PC-9 (cell line): ENCODE results near the gene SCYGR3. TPM values are rescaled to one million over a fixed set of nuclear protein-coding genes. Genes with fewer than 3 reads are reported as not detected.

Experiments used
- BruUV-seq: library from RNA; stranded (reverse); fragments of 400-500 nt; replicated peaks from 2 replicates; lab custom pipeline; 2021; lab: Mats Ljungman, UMichigan
- CTCF ChIA-PET: fragments of 300-600 bp; sonication (Branson Sonifier 250); formaldehyde crosslinking; loops from one replicate; lab custom pipeline; 2022; ENCODE audit warnings: antibody characterized with exemption; lab: Charles Lee
- POLR2A ChIA-PET: fragments of 300-600 bp; sonication (Branson Sonifier 250); formaldehyde crosslinking; loops from one replicate; lab custom pipeline; 2022; ENCODE audit warnings: antibody characterized with exemption; ENCODE audit not compliant: unreplicated experiment; lab: Charles Lee
- DNase-seq, 2 experiments: peaks; one replicate each; pipeline versions ENCODE4 v3.0.0 to v3.0.0-alpha.2; 2015 to 2022; ENCODE audit warnings: mixed read lengths in 1 of 2
- H2AFZ ChIP-seq: fragments of 200-600 bp; sonication (generic); 2 replicates; pipeline ENCODE4 v1.8.1; 2017; ENCODE audit warnings: antibody characterized with exemption
- H3F3A ChIP-seq: fragments of 200-600 bp; sonication (generic); 2 replicates; pipeline ENCODE4 v1.8.1; 2017; ENCODE audit warnings: antibody characterized with exemption, mild to moderate bottlenecking, low read depth; ENCODE audit not compliant: insufficient read depth
- H3K27ac ChIP-seq: fragments of 200-600 bp; sonication (generic); 2 replicates; pipeline ENCODE4 v1.6.1; 2016; ENCODE audit warnings: mixed run types
- H3K27me3 ChIP-seq: fragments of 200-600 bp; sonication (generic); 2 replicates; pipeline ENCODE4 v1.6.1; 2016; ENCODE audit warnings: low read depth, mixed run types; ENCODE audit not compliant: insufficient read depth
- H3K36me3 ChIP-seq: fragments of 200-600 bp; sonication (generic); 2 replicates; pipeline ENCODE4 v1.6.1; 2016; ENCODE audit warnings: low read depth, mixed run types
- H3K4me1 ChIP-seq: fragments of 200-600 bp; sonication (generic); replicated peaks from 2 replicates; pipeline ENCODE4 v1.6.1; 2016; ENCODE audit warnings: mixed run types; ENCODE audit not compliant: insufficient read depth
- H3K4me2 ChIP-seq: fragments of 200-600 bp; sonication (generic); 2 replicates; pipeline ENCODE4 v1.6.1; 2017; ENCODE audit warnings: mixed run types
- H3K4me3 ChIP-seq: fragments of 200-600 bp; sonication (generic); 2 replicates; pipeline ENCODE4 v1.6.1; 2016; ENCODE audit warnings: mixed run types
- H3K79me2 ChIP-seq: fragments of 200-600 bp; sonication (generic); 2 replicates; pipeline ENCODE4 v1.6.1; 2017; ENCODE audit warnings: low read depth, mixed run types
- H3K9me2 ChIP-seq: fragments of 200-600 bp; sonication (generic); 2 replicates; pipeline ENCODE4 v1.8.1; 2017; ENCODE audit warnings: mild to moderate bottlenecking; ENCODE audit not compliant: insufficient read depth
- H3K9me3 ChIP-seq: fragments of 200-600 bp; sonication (generic); 2 replicates; pipeline ENCODE4 v1.8.1; 2016; ENCODE audit warnings: low read depth; ENCODE audit not compliant: insufficient read depth
- H4K20me1 ChIP-seq: fragments of 200-600 bp; sonication (generic); 2 replicates; pipeline ENCODE4 v1.8.1; 2017; ENCODE audit not compliant: insufficient read depth
- EZH2 ChIP-seq: fragments of 200-600 bp; sonication (generic); IDR thresholded peaks from 2 replicates; pipeline ENCODE4 v1.8.0; 2017; ENCODE audit warnings: antibody characterized with exemption, low read depth
- intact Hi-C: fragments of 100-400 bp; cut with micrococcal nuclease; formaldehyde crosslinking; loops from one replicate; pipeline ENCODE4 v1.10.0; 2022; ENCODE audit not compliant: unreplicated experiment
- total RNA-seq: library from RNA; stranded (reverse); gene quantifications from 2 replicates; pipeline ENCODE4 v1.2.3, GENCODE V29; 2021
- TF ChIP-seq, protein P1 (sequence below): fragments of 200-600 bp; sonication (generic); conservative IDR thresholded peaks from 2 replicates; pipeline ENCODE4 v1.6.1; 2017; ENCODE audit warnings: mixed run types, antibody characterized with exemption, mild to moderate bottlenecking, moderate library complexity

SCYGR3 gene
- total RNA-seq, 1 experiment from 2014 or later, result not detected

DNA sequence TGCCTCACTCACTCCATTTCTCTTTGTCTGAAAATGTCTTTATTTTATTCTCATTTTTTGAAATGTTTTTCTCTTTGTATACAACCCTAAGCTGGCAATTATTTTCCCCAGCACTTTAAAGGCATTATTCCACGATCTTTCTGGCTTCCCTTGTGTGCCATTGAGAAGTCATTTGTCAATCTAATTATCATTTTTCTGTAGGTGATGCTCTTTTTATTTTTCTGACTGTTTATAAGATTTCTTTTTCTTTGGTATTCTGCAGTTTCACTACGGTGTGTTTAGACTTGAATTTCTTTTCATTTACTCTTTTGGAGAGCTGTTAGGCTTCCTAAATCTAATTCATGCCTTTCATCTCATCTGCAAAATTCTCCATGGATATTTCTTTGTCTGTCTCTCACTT, 10.8 kb upstream of the SCYGR3 start:
- Histone ChIP-seq H3K27ac (no peak overlapping the region), H3K4me3 (no peak overlapping the region), H4K20me1 (no peaks in the 10 kb centered on the region), H3K27me3 (no peaks in the 10 kb centered on the region), H3F3A (no peaks in the 10 kb centered on the region), H3K36me3 (no peaks in the 10 kb centered on the region), H3K4me1 (peaks cover 8% of the 10 kb centered on the region), H3K79me2 (no peaks in the 10 kb centered on the region), H3K4me2 (no peak overlapping the region), H2AFZ (no peak overlapping the region), H3K9me2 (no peaks in the 10 kb centered on the region), H3K9me3 (no peaks in the 10 kb centered on the region; the same call in none of the 2 replicates)
- DNase-seq, result no peak
- BruUV-seq, result no TSS peak
- TF ChIP-seq EZH2, result no peak
- TF ChIP-seq, protein P1, sequence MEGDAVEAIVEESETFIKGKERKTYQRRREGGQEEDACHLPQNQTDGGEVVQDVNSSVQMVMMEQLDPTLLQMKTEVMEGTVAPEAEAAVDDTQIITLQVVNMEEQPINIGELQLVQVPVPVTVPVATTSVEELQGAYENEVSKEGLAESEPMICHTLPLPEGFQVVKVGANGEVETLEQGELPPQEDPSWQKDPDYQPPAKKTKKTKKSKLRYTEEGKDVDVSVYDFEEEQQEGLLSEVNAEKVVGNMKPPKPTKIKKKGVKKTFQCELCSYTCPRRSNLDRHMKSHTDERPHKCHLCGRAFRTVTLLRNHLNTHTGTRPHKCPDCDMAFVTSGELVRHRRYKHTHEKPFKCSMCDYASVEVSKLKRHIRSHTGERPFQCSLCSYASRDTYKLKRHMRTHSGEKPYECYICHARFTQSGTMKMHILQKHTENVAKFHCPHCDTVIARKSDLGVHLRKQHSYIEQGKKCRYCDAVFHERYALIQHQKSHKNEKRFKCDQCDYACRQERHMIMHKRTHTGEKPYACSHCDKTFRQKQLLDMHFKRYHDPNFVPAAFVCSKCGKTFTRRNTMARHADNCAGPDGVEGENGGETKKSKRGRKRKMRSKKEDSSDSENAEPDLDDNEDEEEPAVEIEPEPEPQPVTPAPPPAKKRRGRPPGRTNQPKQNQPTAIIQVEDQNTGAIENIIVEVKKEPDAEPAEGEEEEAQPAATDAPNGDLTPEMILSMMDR, result no peak
- ChIA-PET POLR2A (no interaction called here), CTCF (no interaction called here)
- intact Hi-C loops, result no loop called here

DNA sequence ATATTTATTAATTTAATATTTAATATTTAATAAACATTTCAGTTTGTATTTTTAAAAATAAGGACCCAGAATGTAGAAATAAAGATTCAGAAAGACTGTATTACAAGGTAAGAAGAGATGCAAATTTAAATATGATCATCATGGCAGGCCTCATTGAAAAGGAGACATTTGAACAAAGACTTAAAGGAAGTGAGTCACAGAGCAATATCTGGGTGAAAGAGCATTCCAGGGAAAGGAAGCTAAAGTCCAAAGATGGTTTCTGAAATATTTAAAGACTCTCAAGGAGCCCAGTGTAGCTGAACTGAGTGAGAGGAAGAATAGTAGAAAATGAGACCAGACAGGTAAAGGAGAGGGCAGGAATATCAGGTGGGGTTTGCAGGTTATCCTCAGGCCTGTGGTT, 8.6 kb upstream of the SCYGR3 start:
- H3K4me2 ChIP-seq, result peak overlapping the region; percentile 31; the same call in 1 of the 2 replicates
- ChIA-PET POLR2A (no interaction called here), CTCF (no interaction called here)
- TF ChIP-seq, protein P1, result no peak
- TF ChIP-seq EZH2, result no peak
- peak overlapping the region; percentile 76 for H2AFZ ChIP-seq
- H3K27me3 ChIP-seq, result no peaks in the 10 kb centered on the region
- no peak overlapping the region for H3K4me3 ChIP-seq
- BruUV-seq, result no TSS peak
- intact Hi-C loops, result no loop called here
- no peaks in the 10 kb centered on the region for H3K36me3 ChIP-seq
- H3F3A ChIP-seq, result no peaks in the 10 kb centered on the region
- H3K27ac ChIP-seq, result 0 out of 2 replicates have a peak overlapping the region, but pooled peaks have one; percentile 0
- H4K20me1 ChIP-seq, result no peaks in the 10 kb centered on the region
- no peak for DNase-seq
- no peaks in the 10 kb centered on the region for H3K79me2 ChIP-seq
- H3K9me3 ChIP-seq, result no peaks in the 10 kb centered on the region; the same call in none of the 2 replicates
- peaks cover 8% of the 10 kb centered on the region for H3K4me1 ChIP-seq
- no peaks in the 10 kb centered on the region for H3K9me2 ChIP-seq

DNA sequence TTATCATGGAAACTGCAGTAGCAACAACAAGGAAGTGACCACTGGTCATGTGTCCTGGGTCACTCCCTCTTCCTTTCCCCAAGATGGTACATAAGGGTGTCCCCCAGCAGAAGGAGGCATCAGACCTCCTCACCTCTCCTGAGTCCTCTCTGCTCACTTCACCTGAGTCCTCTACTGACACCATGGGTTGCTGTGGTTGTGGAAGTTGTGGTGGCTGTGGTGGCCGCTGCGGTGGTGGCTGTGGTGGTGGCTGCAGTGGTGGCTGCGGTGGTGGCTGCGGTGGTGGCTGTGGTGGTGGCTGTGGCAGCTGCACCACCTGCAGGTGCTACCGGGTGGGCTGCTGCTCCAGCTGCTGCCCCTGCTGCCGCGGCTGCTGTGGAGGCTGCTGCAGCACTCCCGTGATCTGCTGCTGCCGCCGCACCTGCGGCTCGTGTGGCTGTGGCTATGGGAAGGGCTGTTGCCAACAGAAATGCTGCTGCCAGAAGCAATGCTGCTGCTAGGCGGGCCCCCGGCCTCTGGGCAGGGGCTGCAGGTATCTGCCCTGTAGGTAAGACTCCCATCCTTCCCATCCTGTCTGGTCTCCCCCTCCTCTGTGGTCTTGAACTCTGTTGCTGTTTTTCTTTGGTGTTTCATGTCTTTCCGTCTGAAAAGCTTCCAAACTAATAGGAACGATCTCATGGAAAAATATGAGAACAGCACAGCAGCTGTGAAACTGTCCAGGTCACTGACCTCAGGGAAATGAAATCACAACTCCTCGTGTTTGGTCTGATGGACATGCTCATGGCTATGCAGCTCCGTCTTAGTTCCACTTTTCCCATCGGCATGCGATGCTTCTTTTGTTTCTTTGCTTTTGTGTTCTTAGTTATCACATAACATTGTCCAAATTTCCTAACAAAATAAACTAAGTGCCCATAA, 2.9 kb upstream of the SCYGR3 start, which contains the start of gene SCYGR4:
SCYGR4 (plus strand) TSS at position 183 of the 915 bp plus-strand sequence; CDS start at position 183, 0 bp downstream.
- Histone ChIP-seq H3K27ac (no peak within 1 kb of the TSS), H3K79me2 (no peaks in the 10 kb centered on the region), H3K4me3 (no peak within 1 kb of the TSS), H3K9me2 (no peaks in the 10 kb centered on the region), H4K20me1 (no peaks in the 10 kb centered on the region), H3K4me2 (no peak within 1 kb of the TSS), H3F3A (0 out of 2 replicates have a peak, but pooled peaks cover 11% of the 10 kb centered on the region), H2AFZ (no peak within 1 kb of the TSS), H3K4me1 (peaks cover 16% of the 10 kb centered on the region), H3K27me3 (no peaks in the 10 kb centered on the region), H3K9me3 (no peaks in the 10 kb centered on the region; the same call in 1 of the 2 replicates), H3K36me3 (no peaks in the 10 kb centered on the region)
- no TSS peak for BruUV-seq
- POLR2A ChIA-PET, result no interaction called here
- TF ChIP-seq EZH2, result no peak
- TF ChIP-seq, protein P1, result no peak
- no peak for DNase-seq
- intact Hi-C loops, result no loop called here
- CTCF ChIA-PET, result no interaction called here
